WERI-Rb-1 (cell line): ENCODE data around the gene M1AP.

Experiments used
- DNase-seq: peaks from one replicate; pipeline ENCODE4 v3.0.0-alpha.2; 2020
- H3K27ac ChIP-seq: fragments of 250-450 bp; sonication (Bioruptor Pico); 2 replicates; pipeline ENCODE4 v1.5.1; 2020; ENCODE audit warnings: mild to moderate bottlenecking, moderate library complexity
- H3K27me3 ChIP-seq: fragments of 250-450 bp; sonication (Bioruptor Pico); 2 replicates; pipeline ENCODE4 v1.5.1; 2021; ENCODE audit warnings: mild to moderate bottlenecking, low read depth, moderate library complexity; ENCODE audit not compliant: insufficient read depth, severe bottlenecking
- H3K36me3 ChIP-seq: fragments of 250-450 bp; sonication (Bioruptor Pico); 2 replicates; pipeline ENCODE4 v1.5.1; 2020; ENCODE audit warnings: mild to moderate bottlenecking, moderate library complexity
- H3K4me3 ChIP-seq: 2 replicates; pipeline ENCODE4 v1.5.1; 2011; ENCODE audit warnings: low read depth, mild to moderate bottlenecking, control low read depth, low read length
- H3K9me3 ChIP-seq: fragments of 250-450 bp; sonication (Bioruptor Pico); 2 replicates; pipeline ENCODE4 v1.5.1; 2021; ENCODE audit warnings: mild to moderate bottlenecking, moderate library complexity; ENCODE audit not compliant: severe bottlenecking
- CTCF ChIP-seq: IDR thresholded peaks from 2 replicates; pipeline ENCODE4 v1.5.1; 2011; ENCODE audit warnings: low read depth, mild to moderate bottlenecking, control low read depth, inconsistent platforms, low read length

The M1AP gene

DNA sequence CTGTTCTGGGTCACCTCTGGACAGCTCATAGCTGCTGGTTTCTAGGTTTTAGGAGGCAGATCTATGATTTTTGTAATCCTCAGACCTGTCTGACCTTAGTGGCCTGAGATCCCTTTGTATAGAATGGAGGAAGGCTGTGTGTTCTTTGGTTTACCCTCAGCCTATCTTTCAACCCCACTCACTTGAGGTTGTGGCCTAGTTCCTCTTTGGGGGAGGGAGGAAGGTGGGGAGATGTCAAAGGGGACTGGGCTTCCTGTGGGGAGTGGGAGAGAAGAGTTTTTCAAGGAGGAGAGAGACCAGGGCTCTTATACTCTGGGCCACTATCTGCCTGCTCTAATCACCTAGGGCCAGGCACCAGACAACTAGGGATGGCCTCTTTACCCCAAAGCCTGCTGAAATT lies 34.4 kb upstream of the M1AP start:
- Histone ChIP-seq H3K27me3 (no peaks in the 10 kb centered on the region), H3K4me3 (no peak overlapping the region), H3K27ac (no peak overlapping the region), H3K36me3 (peaks cover 14% of the 10 kb centered on the region), H3K9me3 (no peaks in the 10 kb centered on the region)
- no peak for DNase-seq
- TF ChIP-seq CTCF, result no peak

DNA sequence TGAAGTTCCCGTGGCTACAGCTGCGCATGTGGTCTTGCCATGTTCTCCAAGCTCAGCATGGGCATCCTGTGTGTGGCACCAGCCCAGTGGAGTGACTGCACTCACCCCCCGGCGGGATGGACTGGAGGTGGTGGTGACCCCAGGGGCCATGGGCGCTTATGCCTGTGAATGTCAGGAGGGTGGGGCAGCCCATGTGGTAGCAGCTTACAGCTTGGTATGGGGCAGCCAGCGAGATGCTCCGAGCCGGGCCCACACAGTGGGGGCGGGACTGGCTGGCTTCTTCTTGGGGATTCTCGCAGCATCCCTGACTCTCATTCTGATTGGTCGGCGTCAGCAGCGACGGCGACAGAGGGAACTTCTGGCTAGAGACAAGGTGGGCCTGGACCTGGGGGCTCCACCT lies 31.5 kb upstream of the M1AP start:
- TF ChIP-seq CTCF, result no peak
- Histone ChIP-seq H3K27me3 (no peaks in the 10 kb centered on the region), H3K36me3 (peaks cover 39% of the 10 kb centered on the region), H3K4me3 (no peak overlapping the region), H3K9me3 (no peaks in the 10 kb centered on the region), H3K27ac (no peak overlapping the region)
- no peak for DNase-seq

- no peak overlapping the region for H3K27ac ChIP-seq
These were observed 28.2 kb upstream of the M1AP start for GRCh38 chr2:74676331-74676730.

GRCh38 chr2:74675090-74675489 lies 27.0 kb upstream of the M1AP start:
- Histone ChIP-seq H3K4me3 (no peak overlapping the region), H3K27ac (no peak overlapping the region), H3K9me3 (no peaks in the 10 kb centered on the region), H3K27me3 (no peaks in the 10 kb centered on the region), H3K36me3 (peaks cover 37% of the 10 kb centered on the region)
- peak; percentile 53 for DNase-seq
- peak; percentile 83 for TF ChIP-seq CTCF

More at GRCh38 chr2:74676331-74676730, 28.2 kb upstream of the M1AP start:
- Histone ChIP-seq H3K36me3 (peaks cover 39% of the 10 kb centered on the region), H3K27me3 (no peaks in the 10 kb centered on the region), H3K9me3 (no peaks in the 10 kb centered on the region), H3K4me3 (no peak overlapping the region)
- no peak for TF ChIP-seq CTCF
- DNase-seq, result no peak

DNA sequence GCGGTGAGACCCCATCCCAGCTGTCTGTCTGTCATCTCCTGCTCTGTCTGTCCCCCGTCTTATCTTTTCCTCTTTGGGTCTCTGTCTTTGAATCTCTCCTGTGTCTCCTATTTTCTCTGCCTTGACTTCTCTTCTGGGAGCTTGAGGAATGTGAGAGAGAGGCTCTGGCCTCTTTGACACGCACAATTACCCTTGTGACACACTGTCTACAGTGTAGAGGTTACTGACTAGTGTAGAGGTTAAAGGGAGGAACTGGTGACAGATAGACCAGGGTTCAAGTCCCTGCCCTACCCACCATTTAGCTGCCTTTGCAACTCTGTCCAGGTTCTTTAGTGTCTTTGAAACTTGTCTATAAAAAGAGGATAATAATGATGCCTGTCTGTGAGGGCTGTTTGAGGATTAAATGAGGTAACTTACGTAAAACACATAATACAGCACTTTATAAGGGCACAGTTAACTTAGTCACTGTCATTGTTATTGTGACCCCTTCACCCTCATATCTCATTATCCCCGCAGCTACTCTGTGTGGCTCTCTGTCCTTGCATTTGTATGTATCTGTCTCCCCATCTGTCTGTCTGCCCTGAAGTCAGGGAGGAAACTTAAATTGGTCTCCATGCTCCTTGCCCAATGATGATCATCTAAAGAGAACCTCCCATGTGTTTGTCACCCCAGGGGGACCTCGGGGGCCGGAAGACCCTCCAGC lies 25.8 kb upstream of the M1AP start:
- peaks cover 30% of the 10 kb centered on the region for H3K36me3 ChIP-seq
- DNase-seq, result no peak
- H3K27me3 ChIP-seq, result no peaks in the 10 kb centered on the region
- no peak overlapping the region for H3K4me3 ChIP-seq
- H3K27ac ChIP-seq, result no peak overlapping the region
- TF ChIP-seq CTCF, result no peak
- no peaks in the 10 kb centered on the region for H3K9me3 ChIP-seq

DNA sequence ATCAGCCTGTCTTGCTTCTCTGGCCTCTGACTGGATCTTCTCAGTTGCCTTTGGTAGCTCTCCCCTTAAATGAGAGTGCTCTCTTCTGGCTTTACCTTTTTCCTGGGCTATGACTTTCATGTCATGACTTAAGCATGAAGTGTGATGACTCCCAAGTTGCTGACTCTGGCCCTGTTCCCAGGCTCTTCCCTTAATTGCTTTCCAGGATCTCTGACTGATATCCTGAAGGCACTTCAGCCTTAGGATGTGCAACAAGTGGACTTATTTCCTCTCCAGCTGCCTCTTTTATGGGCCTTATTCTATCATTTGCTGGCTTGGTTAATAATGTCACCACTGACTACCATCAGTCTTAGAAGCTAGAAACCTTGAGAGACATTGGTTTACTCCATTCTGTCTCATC lies 23.3 kb upstream of the M1AP start:
- H3K4me3 ChIP-seq, result no peak overlapping the region
- peaks cover 18% of the 10 kb centered on the region for H3K36me3 ChIP-seq
- H3K9me3 ChIP-seq, result no peaks in the 10 kb centered on the region
- H3K27ac ChIP-seq, result no peak overlapping the region
- no peaks in the 10 kb centered on the region for H3K27me3 ChIP-seq
- DNase-seq, result no peak
- no peak for TF ChIP-seq CTCF
